Measurements from ENCODE around the gene SORCS2. TPM values are rescaled to one million over a fixed set of nuclear protein-coding genes. Genes with fewer than 3 reads are reported as not detected.
"Not testable (repeated sequence)": the region's sequence is repeated elsewhere in the genome, so short reads cannot be mapped to it uniquely, and the experiment has no call there.

SORCS2 gene
- total RNA-seq, 1 donor from 2014 or later: under 0.01 TPM

- DNase-seq (ENCODE audit: low read depth in 2 of 2): no peak
These were observed 381.3 kb downstream of the SORCS2 start for GRCh38 chr4:7573576-7574091.

- DNase-seq (ENCODE audit: low read depth in 2 of 2): no peak
These were observed 382.1 kb downstream of the SORCS2 start for GRCh38 chr4:7574287-7575014.

GRCh38 chr4:7575426-7575825, 383.1 kb downstream of the SORCS2 start:
- no peak for DNase-seq (ENCODE audit: low read depth in 2 of 2)

- DNase-seq (ENCODE audit: low read depth in 2 of 2): not testable (repeated sequence)
These were observed 385.2 kb downstream of the SORCS2 start for GRCh38 chr4:7577361-7578039.

- peak; percentile 18 to 59 for DNase-seq (ENCODE audit: low read depth in 2 of 2)
These were observed 389.1 kb downstream of the SORCS2 start for GRCh38 chr4:7581477-7581876.

GRCh38 chr4:7582313-7583097, 390.2 kb downstream of the SORCS2 start:
- no peak for DNase-seq (ENCODE audit: low read depth in 2 of 2)

- DNase-seq (ENCODE audit: low read depth in 2 of 2): no peak
These were observed 391.8 kb downstream of the SORCS2 start for GRCh38 chr4:7584098-7584497.

- DNase-seq (ENCODE audit: low read depth in 2 of 2): no peak
These were observed 392.3 kb downstream of the SORCS2 start for GRCh38 chr4:7584606-7585159.

- DNase-seq (ENCODE audit: low read depth in 2 of 2): no peak
These were observed 393.4 kb downstream of the SORCS2 start for GRCh38 chr4:7585768-7586167.

GRCh38 chr4:7587433-7588405, 395.4 kb downstream of the SORCS2 start:
- no peak for DNase-seq (ENCODE audit: low read depth in 2 of 2)

- DNase-seq (ENCODE audit: low read depth in 2 of 2): no peak
These were observed 397.9 kb downstream of the SORCS2 start for GRCh38 chr4:7590189-7590588.

- DNase-seq (ENCODE audit: low read depth in 2 of 2): no peak
These were observed 398.6 kb downstream of the SORCS2 start for GRCh38 chr4:7590899-7591298.

GRCh38 chr4:7591409-7592053, 399.2 kb downstream of the SORCS2 start:
- DNase-seq (ENCODE audit: low read depth in 2 of 2): no peak

GRCh38 chr4:7593646-7594412, 401.5 kb downstream of the SORCS2 start:
- no peak for DNase-seq (ENCODE audit: low read depth in 2 of 2)

GRCh38 chr4:7595934-7596461, 403.7 kb downstream of the SORCS2 start:
- DNase-seq (ENCODE audit: low read depth in 2 of 2): no peak

GRCh38 chr4:7596918-7597606, 404.7 kb downstream of the SORCS2 start:
- DNase-seq (ENCODE audit: low read depth in 2 of 2): no peak

- no peak for DNase-seq (ENCODE audit: low read depth in 2 of 2)
These were observed 406.8 kb downstream of the SORCS2 start for GRCh38 chr4:7598939-7599790.

Measured in dermis microvascular lymphatic vessel endothelial cell (primary cell).